GM19324 (cell line): ENCODE data around the gene SCYL1.

ENCODE experiments used
- ATAC-seq: cut with Tn5 transposase; IDR thresholded peaks from one replicate; pipeline ENCODE4 v1.9.1; 2021; ENCODE audit warnings: mild to moderate bottlenecking, moderate library complexity; ENCODE audit not compliant: unreplicated experiment, low FRiP score

Gene SCYL1

GRCh38 chr11:65551572-65552387, 26.9 kb downstream of the SCYL1 start:
- no peak for ATAC-seq

- ATAC-seq = no peak
Observed at GRCh38 chr11:65552388-65552951, 27.6 kb downstream of the SCYL1 start.

GRCh38 chr11:65553301-65554001, 28.6 kb downstream of the SCYL1 start:
- no peak for ATAC-seq

GRCh38 chr11:65554057-65554818, 29.4 kb downstream of the SCYL1 start:
- ATAC-seq = no peak

- no peak for ATAC-seq
Observed at GRCh38 chr11:65554842-65555430, 30.1 kb downstream of the SCYL1 start.

GRCh38 chr11:65555693-65556231, 30.9 kb downstream of the SCYL1 start:
- no peak for ATAC-seq

GRCh38 chr11:65556470-65557279, 31.8 kb downstream of the SCYL1 start:
- ATAC-seq = no peak

GRCh38 chr11:65557280-65558001, 32.6 kb downstream of the SCYL1 start:
- no peak for ATAC-seq

- no peak for ATAC-seq
Observed at GRCh38 chr11:65558002-65558929, 33.4 kb downstream of the SCYL1 start, which contains the start of gene LTBP3. LTBP3 (minus strand) TSS chr11:65558359; CDS start chr11:65557959, 400 bp downstream.

- no peak for ATAC-seq
Observed at GRCh38 chr11:65558930-65559509, 34.1 kb downstream of the SCYL1 start.

GRCh38 chr11:65559535-65559934, 34.7 kb downstream of the SCYL1 start:
- ATAC-seq = no peak

- no peak for ATAC-seq
Observed at GRCh38 chr11:65559951-65560537, 35.2 kb downstream of the SCYL1 start.

- ATAC-seq = no peak
Observed at GRCh38 chr11:65560555-65561418, 35.9 kb downstream of the SCYL1 start.

GRCh38 chr11:65562020-65562419, 37.1 kb downstream of the SCYL1 start:
- no peak for ATAC-seq

GRCh38 chr11:65562788-65563187, 37.9 kb downstream of the SCYL1 start:
- no peak for ATAC-seq

GRCh38 chr11:65563601-65564000, 38.7 kb downstream of the SCYL1 start:
- ATAC-seq = no peak
